Endothelial cell of umbilical vein (primary cell): ENCODE results near the gene ALDH5A1. TPM values are rescaled to one million over a fixed set of nuclear protein-coding genes. Genes with fewer than 3 reads are reported as not detected.

ENCODE experiments used
- BruUV-seq: library from RNA; stranded (reverse); fragments of 400-500 nt; replicated peaks from 2 replicates; lab custom pipeline; 2021; lab: Mats Ljungman, UMichigan
- CTCF ChIA-PET: fragments of 300-600, 350-600 bp; sonication (Branson Sonifier 250); formaldehyde crosslinking; loops from one replicate; lab custom pipeline; 2021; ENCODE audit warnings: antibody characterized with exemption, inconsistent platforms; lab: Charles Lee
- POLR2A ChIA-PET: fragments of 300-600, 350-600 bp; sonication (Branson Sonifier 250); formaldehyde crosslinking; loops from one replicate; lab custom pipeline; 2021; ENCODE audit warnings: antibody characterized with exemption, inconsistent platforms; lab: Charles Lee
- DNase-seq: peaks from one replicate; pipeline ENCODE4 v3.0.0-alpha.2; 2011; ENCODE audit warnings: low read depth, low spot score
- FAIRE-seq: peaks from 2 replicates; lab custom pipeline; 2011; peaks lifted over from hg19 to GRCh38; lab: Jason Lieb, UNC
- H2AFZ ChIP-seq: 2 replicates; pipeline ENCODE4 v1.6.0; 2012; ENCODE audit warnings: low read depth, low read length, control low read depth, inconsistent platforms
- H3K27ac ChIP-seq: 2 replicates; pipeline ENCODE4 v1.5.1; 2011; ENCODE audit warnings: low read depth, mild to moderate bottlenecking, control low read depth, low read length, moderate library complexity; ENCODE audit not compliant: insufficient read depth
- H3K27me3 ChIP-seq, 2 experiments: 2 replicates each; pipeline versions ENCODE4 v1.6.0 to v1.6.1; 2011; ENCODE audit warnings: low read length in 2 of 2, mixed read lengths in 1 of 2; ENCODE audit not compliant: control insufficient read depth in 2 of 2, insufficient read depth in 2 of 2
- H3K36me3 ChIP-seq, 2 experiments: 2 replicates in 1 of 2; 3 replicates in 1 of 2; pipeline ENCODE4 v1.5.1; 2011; ENCODE audit warnings: low read length in 2 of 2, mild to moderate bottlenecking in 1 of 2, moderate library complexity in 1 of 2; ENCODE audit not compliant: control insufficient read depth in 2 of 2, insufficient read depth in 2 of 2; ENCODE audit errors: extremely low read depth in 1 of 2
- H3K4me1 ChIP-seq: 3 replicates; pipeline ENCODE4 v1.5.1; 2011; ENCODE audit warnings: mild to moderate bottlenecking, low read length; ENCODE audit not compliant: control insufficient read depth, insufficient read depth; ENCODE audit errors: extremely low read depth
- H3K4me2 ChIP-seq: 2 replicates; pipeline ENCODE4 v1.6.1; 2011; ENCODE audit warnings: low read length, control low read depth, mixed read lengths; ENCODE audit not compliant: insufficient read depth
- H3K4me3 ChIP-seq, 3 experiments: fragments of 200-600 bp in 1 of 3; sonication (generic), shearing (Covaris generic) in 1 of 3; replicated peaks in 1 of 3; 2 replicates each; pipeline ENCODE4 v1.5.1; 2011 to 2016; ENCODE audit warnings: control low read depth in 3 of 3, low read length in 3 of 3, mild to moderate bottlenecking in 2 of 3, inconsistent platforms in 1 of 3, low read depth in 1 of 3, moderate library complexity in 1 of 3; ENCODE audit not compliant: insufficient read depth in 1 of 3
- H3K79me2 ChIP-seq: 2 replicates; pipeline ENCODE4 v1.6.0; 2012; ENCODE audit warnings: low read length, inconsistent platforms; ENCODE audit not compliant: control insufficient read depth, insufficient read depth
- H3K9ac ChIP-seq: replicated peaks from 2 replicates; pipeline ENCODE3; 2011; ENCODE audit warnings: low read length, control low read depth; ENCODE audit not compliant: insufficient read depth; ENCODE audit errors: extremely low read depth
- H3K9me1 ChIP-seq: replicated peaks from 3 replicates; pipeline ENCODE4 v1.6.0; 2011; ENCODE audit warnings: mild to moderate bottlenecking, low read length; ENCODE audit not compliant: control insufficient read depth, insufficient read depth; ENCODE audit errors: extremely low read depth
- H3K9me3 ChIP-seq: replicated peaks from 2 replicates; pipeline ENCODE4 v1.5.1; 2012; ENCODE audit warnings: low read length, inconsistent platforms; ENCODE audit not compliant: control insufficient read depth, insufficient read depth
- H4K20me1 ChIP-seq: replicated peaks from 2 replicates; pipeline ENCODE3; 2011; ENCODE audit warnings: mild to moderate bottlenecking, low read length; ENCODE audit not compliant: control insufficient read depth, insufficient read depth; ENCODE audit errors: extremely low read depth
- EZH2 ChIP-seq: IDR thresholded peaks from 2 replicates; pipeline ENCODE4 v1.6.1; 2012; ENCODE audit warnings: borderline replicate concordance, low read depth, mild to moderate bottlenecking, moderate library complexity, low read length, inconsistent platforms; ENCODE audit not compliant: severe bottlenecking
- FOS ChIP-seq: IDR thresholded peaks from 2 replicates; pipeline ENCODE4 v1.6.1; 2011; ENCODE audit warnings: mild to moderate bottlenecking, low read length, moderate library complexity, borderline replicate concordance; ENCODE audit not compliant: insufficient read depth
- GATA2 ChIP-seq: IDR thresholded peaks from 2 replicates; pipeline ENCODE4 v1.7.0; 2011; ENCODE audit warnings: low read depth, mild to moderate bottlenecking, moderate library complexity, mixed read lengths, low read length; ENCODE audit not compliant: insufficient read length, insufficient read depth
- JUN ChIP-seq: IDR thresholded peaks from 2 replicates; pipeline ENCODE4 v1.6.1; 2011; ENCODE audit warnings: borderline replicate concordance, low read depth; ENCODE audit not compliant: insufficient read length, insufficient read depth
- MYC ChIP-seq: IDR thresholded peaks from one replicate; pipeline ENCODE4 v1.6.1; 2011; ENCODE audit warnings: mild to moderate bottlenecking, low read depth, low read length
- POLR2A ChIP-seq: IDR thresholded peaks from 2 replicates; pipeline ENCODE4 v1.6.1; 2012; ENCODE audit warnings: low read depth, mild to moderate bottlenecking, control low read depth, low read length
- POLR2AphosphoS5 ChIP-seq: IDR thresholded peaks from 2 replicates; pipeline ENCODE4 v1.6.1; 2012; ENCODE audit warnings: low read depth, mild to moderate bottlenecking, control low read depth, low read length, moderate library complexity; ENCODE audit not compliant: insufficient read depth
- dilution Hi-C: fragments of 300-500 bp; cut with MboI; formaldehyde crosslinking; loops from one replicate; pipeline ENCODE4 v1.15.0; 2019; ENCODE audit warnings: low sequenced_read_pairs; ENCODE audit not compliant: extremely low pct_ligation_motif_present
- intact Hi-C: fragments of 100-400 bp; cut with micrococcal nuclease; formaldehyde crosslinking; loops from one replicate; pipeline ENCODE4 v1.10.0; 2022
- polyA plus RNA-seq, 4 experiments: library from polyadenylated mRNA; depleted of rRNA in 3 of 4; stranded (reverse) in 3 of 4; unstranded in 1 of 4; fragments of >200 nt; gene quantifications; 2 replicates each; pipeline versions ENCODE4 v1.2.1 to v1.2.3, GENCODE V29; 2011 to 2012; ENCODE audit warnings: missing spikeins in 1 of 4
- total RNA-seq: library from RNA; stranded (reverse); gene quantifications from 2 replicates; pipeline ENCODE4 v1.2.3, GENCODE V29; 2021
- TF ChIP-seq, protein P1 (sequence below), 2 donors: IDR thresholded peaks; 1 replicate in 1 of 2; 2 replicates in 1 of 2; pipeline ENCODE4 v1.5.1; 2011; ENCODE audit warnings: low read length in 2 of 2, mild to moderate bottlenecking in 2 of 2, moderate library complexity in 2 of 2, control low read depth in 1 of 2, inconsistent platforms in 1 of 2, low read depth in 1 of 2; ENCODE audit not compliant: insufficient read depth in 1 of 2; ENCODE audit errors: extremely low read depth in 1 of 2
- TF ChIP-seq, protein P2 (sequence below): IDR thresholded peaks from 2 replicates; pipeline ENCODE4 v1.6.1; 2011; ENCODE audit not compliant: insufficient read depth, insufficient read length

ALDH5A1 gene
- total and polyA plus RNA-seq, 2 donors (not counting 3 experiments of a cell fraction or from before 2014, with no cell fraction given): 0.51 to 1.1 TPM

DNA sequence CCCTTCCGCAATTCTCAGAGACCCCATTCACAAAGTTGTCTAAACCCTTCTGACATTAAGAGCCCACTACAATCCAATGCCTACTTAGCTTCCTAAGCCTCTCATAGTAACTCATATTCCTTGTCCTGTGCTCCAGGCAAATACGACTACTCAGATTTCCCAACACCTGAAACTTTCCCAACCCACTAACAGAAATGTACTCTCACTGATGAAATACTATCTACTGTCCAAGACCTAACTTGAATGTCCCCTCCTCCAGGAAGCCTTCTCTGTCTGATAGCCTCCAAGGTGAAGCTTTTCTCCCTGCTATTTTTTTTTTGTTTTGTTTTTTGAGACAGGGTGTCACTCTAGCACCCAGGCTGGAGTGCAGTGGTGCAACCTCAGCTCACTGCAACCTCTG is 35.8 kb upstream of the ALDH5A1 start:
- BruUV-seq: no TSS peak
- POLR2A ChIA-PET: no interaction called here

More for the DNA sequence above, 35.8 kb upstream of the ALDH5A1 start:
- Histone ChIP-seq H3K79me2 (no peaks in the 10 kb centered on the region), H3K27me3 (no peaks in the 10 kb centered on the region), H4K20me1 (no peaks in the 10 kb centered on the region), H3K4me1 (no peaks in the 10 kb centered on the region), H3K9me3 (no peaks in the 10 kb centered on the region), H3K27ac (no peak overlapping the region), H3K9ac (no peak overlapping the region), H3K4me2 (no peak overlapping the region), H3K36me3 (no peaks in the 10 kb centered on the region), H3K4me3 (no peak overlapping the region), H3K9me1 (no peaks in the 10 kb centered on the region), H2AFZ (no peak overlapping the region)
- no peak for DNase-seq
- FAIRE-seq: no peak
- intact Hi-C loops (no loop called here), dilution Hi-C loops (no loop called here)
- no peak for TF ChIP-seq EZH2
- TF ChIP-seq POLR2AphosphoS5: no peak
- no peak for TF ChIP-seq MYC
- TF ChIP-seq, protein P1, sequence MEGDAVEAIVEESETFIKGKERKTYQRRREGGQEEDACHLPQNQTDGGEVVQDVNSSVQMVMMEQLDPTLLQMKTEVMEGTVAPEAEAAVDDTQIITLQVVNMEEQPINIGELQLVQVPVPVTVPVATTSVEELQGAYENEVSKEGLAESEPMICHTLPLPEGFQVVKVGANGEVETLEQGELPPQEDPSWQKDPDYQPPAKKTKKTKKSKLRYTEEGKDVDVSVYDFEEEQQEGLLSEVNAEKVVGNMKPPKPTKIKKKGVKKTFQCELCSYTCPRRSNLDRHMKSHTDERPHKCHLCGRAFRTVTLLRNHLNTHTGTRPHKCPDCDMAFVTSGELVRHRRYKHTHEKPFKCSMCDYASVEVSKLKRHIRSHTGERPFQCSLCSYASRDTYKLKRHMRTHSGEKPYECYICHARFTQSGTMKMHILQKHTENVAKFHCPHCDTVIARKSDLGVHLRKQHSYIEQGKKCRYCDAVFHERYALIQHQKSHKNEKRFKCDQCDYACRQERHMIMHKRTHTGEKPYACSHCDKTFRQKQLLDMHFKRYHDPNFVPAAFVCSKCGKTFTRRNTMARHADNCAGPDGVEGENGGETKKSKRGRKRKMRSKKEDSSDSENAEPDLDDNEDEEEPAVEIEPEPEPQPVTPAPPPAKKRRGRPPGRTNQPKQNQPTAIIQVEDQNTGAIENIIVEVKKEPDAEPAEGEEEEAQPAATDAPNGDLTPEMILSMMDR (IDR thresholded peaks at IDR 0.05; ENCODE audit: extremely low read depth in 1 of 2, insufficient read depth in 1 of 2, low read depth in 1 of 2, low read length in 2 of 2): no peak
- TF ChIP-seq JUN: no peak
- no peak for TF ChIP-seq GATA2
- TF ChIP-seq POLR2A: no peak
- TF ChIP-seq, protein P2, sequence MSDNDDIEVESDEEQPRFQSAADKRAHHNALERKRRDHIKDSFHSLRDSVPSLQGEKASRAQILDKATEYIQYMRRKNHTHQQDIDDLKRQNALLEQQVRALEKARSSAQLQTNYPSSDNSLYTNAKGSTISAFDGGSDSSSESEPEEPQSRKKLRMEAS: no peak
- TF ChIP-seq FOS: no peak
- CTCF ChIA-PET: interaction anchor here (1.3 kb wide), 1 partner anchor 99 kb away, joined by 3 read pairs; no protein-coding TSS in a partner anchor
